ENCODE results near the gene SLFN12L.
"Not testable (repeated sequence)": the region's sequence is repeated elsewhere in the genome, so short reads cannot be mapped to it uniquely, and the experiment has no call there.

SLFN12L gene

GRCh38 chr17:35541434-35541833, 4.0 kb upstream of the SLFN12L start:
- DNase-seq = no peak

GRCh38 chr17:35540589-35541404, 3.3 kb upstream of the SLFN12L start:
- DNase-seq = peak; percentile 15

GRCh38 chr17:35539659-35540026, 2.2 kb upstream of the SLFN12L start:
- DNase-seq = no peak

- no peak for DNase-seq
These were observed 760 bp downstream of the SLFN12L start for GRCh38 chr17:35536664-35537171.

DNA sequence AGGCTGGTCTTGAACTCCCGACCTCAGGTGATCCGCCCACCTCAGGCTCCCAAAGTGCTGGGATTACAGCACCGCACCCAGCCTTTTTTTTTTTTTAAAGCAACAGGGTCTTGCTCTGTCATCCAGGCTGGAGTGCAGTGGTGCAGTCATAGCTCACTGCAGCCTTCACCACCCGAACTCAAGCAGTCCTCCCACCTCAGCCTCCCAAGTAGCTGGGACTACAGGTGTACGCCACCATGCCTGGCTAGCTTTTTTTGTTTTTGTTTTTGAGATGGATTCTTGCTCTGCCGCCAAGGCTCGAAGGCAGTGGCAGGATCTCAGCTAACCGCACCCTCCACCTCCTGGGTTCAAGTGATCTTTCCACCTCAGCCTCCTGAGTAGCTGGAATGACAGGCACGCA, 2.1 kb downstream of the SLFN12L start:
- DNase-seq = not testable (repeated sequence)

- DNase-seq = no peak
These were observed 2.8 kb downstream of the SLFN12L start for GRCh38 chr17:35534576-35535093.

- no peak for DNase-seq
These were observed 6.3 kb downstream of the SLFN12L start for GRCh38 chr17:35531160-35531559.

- no peak for DNase-seq
These were observed 7.6 kb downstream of the SLFN12L start for GRCh38 chr17:35529866-35530265.

DNA sequence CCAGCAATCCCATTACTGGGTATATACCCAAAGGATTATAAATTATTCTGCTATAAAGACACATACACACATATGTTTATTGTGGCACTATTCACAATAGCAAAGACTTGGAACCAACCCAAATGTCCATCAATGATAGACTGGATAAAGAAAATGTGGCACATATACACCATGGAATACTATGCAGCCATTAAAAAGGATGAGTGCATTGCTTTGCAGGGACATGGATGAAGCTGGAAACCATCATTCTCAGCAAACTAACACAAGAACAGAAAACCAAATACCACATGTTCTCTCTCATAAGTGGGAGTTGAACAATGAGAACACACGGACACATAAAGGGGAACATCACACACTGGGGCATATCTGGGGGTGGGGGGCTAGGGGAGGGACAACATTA, 8.2 kb downstream of the SLFN12L start:
- DNase-seq = not testable (repeated sequence)

DNA sequence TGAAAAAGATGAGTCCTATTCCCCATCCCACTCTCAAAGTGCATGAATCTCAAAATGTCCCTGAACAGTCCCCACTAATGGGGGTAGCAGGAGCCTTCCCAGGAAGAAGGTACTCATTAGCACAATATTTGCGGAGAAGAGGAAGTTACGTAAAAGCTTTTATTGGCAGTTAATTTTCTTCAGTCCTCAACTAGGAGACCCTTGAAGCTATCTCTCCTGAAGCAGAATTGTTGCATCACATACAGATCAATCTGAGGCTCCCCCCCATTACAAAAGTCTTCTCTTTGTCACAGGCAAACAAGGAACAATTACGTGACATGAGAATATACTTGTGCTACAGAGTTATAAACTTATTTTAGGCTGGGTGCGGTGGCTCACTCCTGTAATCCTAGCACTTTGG, 14.2 kb downstream of the SLFN12L start:
- no peak for DNase-seq

- DNase-seq = not testable (repeated sequence)
These were observed 15.7 kb downstream of the SLFN12L start for GRCh38 chr17:35521654-35522256.

DNA sequence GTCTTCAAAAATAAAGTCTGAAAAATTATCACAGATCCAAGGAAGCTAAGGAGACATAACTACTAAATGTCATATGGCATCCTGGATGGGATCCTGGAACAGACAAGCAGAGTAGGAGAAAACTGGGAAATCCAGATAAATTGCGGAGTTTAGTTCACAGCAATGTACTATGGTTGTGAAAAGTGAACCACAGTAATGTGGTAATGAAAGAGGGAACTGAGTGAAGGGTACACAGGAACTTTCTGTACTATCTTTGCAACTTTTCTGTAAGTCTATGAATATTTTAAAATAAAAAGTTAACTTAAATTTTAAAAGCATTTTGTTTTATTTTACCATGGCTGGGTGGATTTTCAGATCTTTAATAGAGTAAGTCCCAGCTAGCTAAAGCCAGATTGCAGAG, 16.3 kb downstream of the SLFN12L start:
- no peak for DNase-seq

GRCh38 chr17:35519906-35520442, 17.5 kb downstream of the SLFN12L start:
- DNase-seq = no peak

- no peak for DNase-seq
These were observed 18.0 kb downstream of the SLFN12L start for GRCh38 chr17:35519439-35519838.

- not testable (repeated sequence) for DNase-seq
These were observed 19.0 kb downstream of the SLFN12L start for GRCh38 chr17:35518431-35518830.

DNA sequence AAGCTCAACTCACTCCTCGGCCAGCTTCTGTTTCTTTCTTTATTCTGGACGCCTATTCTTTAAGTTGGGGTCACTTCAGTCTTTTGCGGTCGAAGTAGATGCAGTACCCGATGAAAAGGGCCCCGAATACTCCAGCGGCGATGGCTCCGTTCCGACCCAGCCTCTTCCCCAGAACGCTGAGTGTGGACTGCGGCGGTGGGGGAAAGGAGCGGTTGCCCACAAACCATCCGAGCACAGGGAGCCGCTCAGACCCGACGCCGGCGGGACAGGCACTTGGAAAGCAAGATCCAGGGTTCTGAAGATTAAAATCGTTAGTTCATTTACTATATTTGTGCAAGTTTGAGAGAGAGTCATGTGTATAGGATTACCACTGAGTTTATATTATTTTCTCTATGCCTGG, 22.5 kb downstream of the SLFN12L start:
- DNase-seq = no peak

GRCh38 chr17:35514564-35514963, 22.9 kb downstream of the SLFN12L start:
- no peak for DNase-seq

DNA sequence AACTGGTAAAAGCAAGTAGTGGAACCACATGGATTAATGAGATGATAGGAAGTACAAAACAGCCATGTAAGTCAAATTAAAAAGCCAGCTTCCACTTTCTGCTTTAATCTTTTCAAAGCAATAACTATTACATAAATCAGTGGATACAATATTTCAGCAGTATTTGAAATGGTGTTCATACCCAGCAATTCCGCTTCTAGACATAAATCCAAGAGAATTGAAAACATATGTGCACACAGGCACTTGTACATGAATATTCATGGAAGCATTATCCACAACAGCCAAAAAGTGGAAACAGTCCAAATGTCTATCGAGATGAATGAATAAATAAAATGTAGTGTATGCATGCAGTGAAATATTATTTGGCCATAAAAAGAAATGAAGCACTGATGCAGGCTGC, 27.4 kb downstream of the SLFN12L start:
- DNase-seq = no peak

DNA sequence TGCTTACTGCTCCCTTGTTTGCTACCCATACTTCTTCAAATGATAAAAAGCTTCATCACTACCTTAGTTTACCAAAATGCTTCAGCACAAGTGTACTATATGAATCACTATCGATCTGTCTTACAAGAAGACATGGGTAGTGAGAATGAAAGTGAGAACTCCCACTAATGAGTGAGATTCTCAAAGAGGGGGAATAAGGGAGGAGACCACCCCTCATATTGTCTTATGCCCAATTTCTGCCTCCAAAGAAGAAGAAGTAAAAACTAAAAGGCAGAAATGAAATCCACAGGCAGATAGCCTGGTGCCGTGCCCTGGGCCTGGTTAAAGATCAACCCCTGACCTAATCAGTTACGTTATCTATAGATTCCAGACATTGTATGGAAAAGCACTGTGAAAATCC, 29.8 kb downstream of the SLFN12L start:
- not testable (repeated sequence) for DNase-seq

GRCh38 chr17:35499548-35499947, 37.9 kb downstream of the SLFN12L start:
- no peak for DNase-seq

- no peak for DNase-seq
These were observed 38.9 kb downstream of the SLFN12L start for GRCh38 chr17:35498448-35499178.

- no peak for DNase-seq
These were observed 40.8 kb downstream of the SLFN12L start for GRCh38 chr17:35496451-35497290.
